CD4-positive, alpha-beta T cell (primary cell): ENCODE data around the gene DNAH2. TPM values are rescaled to one million over a fixed set of nuclear protein-coding genes. Genes with fewer than 3 reads are reported as not detected.

Experiments
- ATAC-seq: fragments of 200-7000 bp; cut with Tn5 transposase; one replicate; pipeline ENCODE4 v1.10.0; 2022; ENCODE audit warnings: mild to moderate bottlenecking; ENCODE audit not compliant: poor library complexity
- CTCF ChIA-PET: fragments of 350-600 bp; sonication (Branson Sonifier 250); formaldehyde crosslinking; loops from one replicate; lab custom pipeline; 2021; ENCODE audit warnings: antibody characterized with exemption, inconsistent platforms; lab: Charles Lee
- POLR2A ChIA-PET: fragments of 350-600 bp; sonication (Branson Sonifier 250); formaldehyde crosslinking; loops from one replicate; lab custom pipeline; 2021; ENCODE audit warnings: antibody characterized with exemption, inconsistent platforms; lab: Charles Lee
- DNase-seq, 14 experiments: peaks; one replicate each; pipeline ENCODE4 v3.0.0-alpha.2; 2013 to 2020; ENCODE audit warnings: mixed read lengths in 2 of 14
- H3K27ac ChIP-seq, 2 donors: one replicate each; pipeline versions ENCODE4 v1.5.1 to v1.7.0; 2013; ENCODE audit warnings: low read length in 2 of 2, low read depth in 1 of 2, mild to moderate bottlenecking in 1 of 2
- H3K27me3 ChIP-seq, 2 experiments: 1 replicate in 1 of 2; 2 replicates in 1 of 2; pipeline versions ENCODE4 v1.6.1 to v1.7.0; 2013; ENCODE audit warnings: low read length in 2 of 2, control low read depth in 1 of 2, mild to moderate bottlenecking in 1 of 2, moderate library complexity in 1 of 2; ENCODE audit not compliant: insufficient read depth in 2 of 2, control insufficient read depth in 1 of 2
- H3K36me3 ChIP-seq: one replicate; pipeline ENCODE4 v1.6.1; 2013; ENCODE audit warnings: low read length, control low read depth; ENCODE audit not compliant: insufficient read depth
- H3K4me1 ChIP-seq: one replicate; pipeline ENCODE4 v1.6.1; 2013; ENCODE audit warnings: low read length, control low read depth; ENCODE audit not compliant: insufficient read depth
- H3K4me3 ChIP-seq: one replicate; pipeline ENCODE4 v1.5.1; 2013; ENCODE audit warnings: mild to moderate bottlenecking, low read length, moderate library complexity
- H3K9me3 ChIP-seq, 2 experiments: 1 replicate in 1 of 2; 2 replicates in 1 of 2; pipeline versions ENCODE4 v1.6.1 to v1.7.0; 2013; ENCODE audit warnings: low read length in 2 of 2, mild to moderate bottlenecking in 2 of 2, control low read depth in 1 of 2, moderate library complexity in 1 of 2; ENCODE audit not compliant: control insufficient read depth in 1 of 2, insufficient read depth in 1 of 2
- H3K27ac Mint-ChIP-seq: one replicate; pipeline ENCODE4 v1.8.0; 2020; ENCODE audit warnings: mixed read lengths
- H3K27me3 Mint-ChIP-seq: one replicate; pipeline ENCODE4 v1.8.0; 2021; ENCODE audit warnings: mixed read lengths
- H3K36me3 Mint-ChIP-seq: one replicate; pipeline ENCODE4 v1.8.0; 2021; ENCODE audit warnings: low read depth, mixed read lengths
- H3K4me1 Mint-ChIP-seq: one replicate; pipeline ENCODE4 v1.8.0; 2021; ENCODE audit warnings: low read depth, mixed read lengths
- H3K4me3 Mint-ChIP-seq: one replicate; pipeline ENCODE4 v1.8.0; 2020; ENCODE audit warnings: mild to moderate bottlenecking, mixed read lengths
- H3K9me3 Mint-ChIP-seq: one replicate; pipeline ENCODE4 v1.8.0; 2020; ENCODE audit warnings: mixed read lengths
- intact Hi-C, 2 experiments: fragments of 100-400 bp; cut with DNase I in 1 of 2; cut with micrococcal nuclease in 1 of 2; formaldehyde crosslinking; loops; one replicate each; pipeline versions ENCODE4 v1.15.1 to v1.9.0; 2023 to 2025; cut with DNase I, micrococcal nuclease
- total RNA-seq, 174 experiments: library from RNA in 2 of 174; stranded (reverse) in 2 of 174; gene quantifications; one replicate each; pipeline ENCODE4 v1.2.3 and lab custom pipeline; 2021 to 2026
- TF ChIP-seq, protein P1 (sequence below): fragments of 200-600 bp; IDR thresholded peaks from one replicate; pipeline ENCODE4 v1.8.0; 2022; ENCODE audit warnings: antibody characterized with exemption, mild to moderate bottlenecking

Gene DNAH2
- total RNA-seq, 2 experiments from 2014 or later = not detected

DNA sequence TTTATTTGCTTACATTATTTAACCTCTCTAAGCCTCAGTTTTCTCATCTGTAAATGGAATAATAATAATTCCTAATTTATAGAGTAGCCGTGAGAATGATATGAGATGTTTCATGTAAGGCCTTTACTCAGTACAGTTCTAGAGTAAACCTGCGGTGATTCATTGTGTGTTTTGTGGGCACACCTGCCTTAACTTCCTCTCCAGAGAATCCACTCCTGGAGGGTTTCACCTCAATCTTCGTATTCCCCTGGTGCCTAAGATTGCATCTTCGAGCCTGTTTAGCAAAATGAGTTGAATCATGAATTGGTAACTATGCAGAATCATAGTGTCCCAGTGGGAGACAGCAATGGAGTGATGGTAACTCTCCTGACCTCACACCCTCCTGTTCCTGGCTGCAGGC lies 52.3 kb downstream of the DNAH2 start:
- DNase-seq (no peak), ATAC-seq (no peak)
- ChIA-PET CTCF (no interaction called here), POLR2A (no interaction called here)
- intact Hi-C loops = loop anchor here in 1 of 2 experiments (10.0 kb wide), 1 partner anchor 555 kb away; no protein-coding TSS in a partner anchor
- Mint-ChIP-seq H3K27ac (no peak overlapping the region), H3K36me3 (no peaks in the 10 kb centered on the region), H3K9me3 (no peaks in the 10 kb centered on the region), H3K4me3 (no peak overlapping the region), H3K4me1 (no peaks in the 10 kb centered on the region), H3K27me3 (peaks cover 42% of the 10 kb centered on the region)
- TF ChIP-seq, protein P1, sequence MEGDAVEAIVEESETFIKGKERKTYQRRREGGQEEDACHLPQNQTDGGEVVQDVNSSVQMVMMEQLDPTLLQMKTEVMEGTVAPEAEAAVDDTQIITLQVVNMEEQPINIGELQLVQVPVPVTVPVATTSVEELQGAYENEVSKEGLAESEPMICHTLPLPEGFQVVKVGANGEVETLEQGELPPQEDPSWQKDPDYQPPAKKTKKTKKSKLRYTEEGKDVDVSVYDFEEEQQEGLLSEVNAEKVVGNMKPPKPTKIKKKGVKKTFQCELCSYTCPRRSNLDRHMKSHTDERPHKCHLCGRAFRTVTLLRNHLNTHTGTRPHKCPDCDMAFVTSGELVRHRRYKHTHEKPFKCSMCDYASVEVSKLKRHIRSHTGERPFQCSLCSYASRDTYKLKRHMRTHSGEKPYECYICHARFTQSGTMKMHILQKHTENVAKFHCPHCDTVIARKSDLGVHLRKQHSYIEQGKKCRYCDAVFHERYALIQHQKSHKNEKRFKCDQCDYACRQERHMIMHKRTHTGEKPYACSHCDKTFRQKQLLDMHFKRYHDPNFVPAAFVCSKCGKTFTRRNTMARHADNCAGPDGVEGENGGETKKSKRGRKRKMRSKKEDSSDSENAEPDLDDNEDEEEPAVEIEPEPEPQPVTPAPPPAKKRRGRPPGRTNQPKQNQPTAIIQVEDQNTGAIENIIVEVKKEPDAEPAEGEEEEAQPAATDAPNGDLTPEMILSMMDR = no peak
- H3K4me1 ChIP-seq = no peaks in the 10 kb centered on the region
- H3K4me3 ChIP-seq = no peak overlapping the region
- H3K9me3 ChIP-seq = no peaks in the 10 kb centered on the region
- no peak overlapping the region for H3K27ac ChIP-seq
- H3K27me3 ChIP-seq = peaks cover 0 to 2% of the 10 kb centered on the region in 2 experiments
- H3K36me3 ChIP-seq = no peaks in the 10 kb centered on the region

DNA sequence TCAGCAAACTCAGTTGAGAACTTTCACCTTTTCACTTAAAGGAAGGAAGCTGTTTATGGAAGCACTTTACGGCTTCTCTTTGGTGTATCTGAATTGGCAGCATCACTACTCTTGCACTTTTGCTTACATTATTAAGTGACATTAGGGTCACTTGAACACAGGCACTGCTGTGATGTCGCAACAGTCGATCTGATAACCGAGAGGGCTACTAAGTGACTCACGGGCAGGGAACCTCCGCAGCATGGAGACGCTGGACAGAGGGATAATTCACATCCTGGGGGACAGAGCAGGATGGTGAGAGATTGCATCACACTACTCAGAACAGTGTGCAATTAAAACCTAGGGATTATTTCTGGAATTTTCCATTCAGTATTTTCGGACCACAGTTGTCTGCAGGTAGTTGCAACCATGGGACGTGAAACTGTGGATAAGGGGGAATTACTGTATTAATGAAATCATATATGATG lies 56.5 kb downstream of the DNAH2 start:
- H3K27me3 Mint-ChIP-seq = peaks cover 53% of the 10 kb centered on the region

DNA sequence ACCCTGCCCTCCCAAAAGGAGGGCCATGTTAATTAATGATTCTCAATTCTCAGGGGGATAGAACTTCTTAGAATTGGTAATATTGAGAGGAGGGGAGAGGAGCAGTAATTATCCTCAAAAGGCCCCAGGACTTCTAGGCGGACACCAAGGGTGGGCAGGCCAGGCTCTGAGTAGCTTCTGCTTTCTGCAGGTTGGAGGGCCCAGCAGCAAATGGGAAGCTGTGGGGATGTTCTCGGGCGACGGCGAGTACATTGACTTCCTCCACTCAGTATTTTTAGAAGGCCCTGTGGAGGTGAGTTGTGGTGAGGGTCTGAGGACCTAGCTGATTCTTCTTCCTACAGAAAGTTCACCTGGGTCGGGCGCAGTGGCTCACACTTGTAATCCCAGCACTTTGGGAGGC lies 57.5 kb downstream of the DNAH2 start:
- H3K9me3 Mint-ChIP-seq = no peaks in the 10 kb centered on the region
- no peaks in the 10 kb centered on the region for H3K4me1 ChIP-seq
- DNase-seq (no peak), ATAC-seq (no peak)
- peaks cover 2 to 9% of the 10 kb centered on the region in 2 experiments for H3K27me3 ChIP-seq
- ChIA-PET CTCF (no interaction called here), POLR2A (no interaction called here)
- H3K27ac Mint-ChIP-seq = no peak overlapping the region
- intact Hi-C loops = loop anchor here in 1 of 2 experiments (10.0 kb wide), 1 partner anchor 550 kb away; no protein-coding TSS in a partner anchor
- no peak overlapping the region for H3K4me3 ChIP-seq
- H3K9me3 ChIP-seq = no peaks in the 10 kb centered on the region
- H3K36me3 ChIP-seq = no peaks in the 10 kb centered on the region
- H3K4me1 Mint-ChIP-seq = no peaks in the 10 kb centered on the region
- H3K27ac ChIP-seq = no peak overlapping the region
- no peaks in the 10 kb centered on the region for H3K36me3 Mint-ChIP-seq
- TF ChIP-seq, protein P1 = no peak
- H3K4me3 Mint-ChIP-seq = no peak overlapping the region
- peaks cover 53% of the 10 kb centered on the region for H3K27me3 Mint-ChIP-seq

More for the DNA sequence above, 56.5 kb downstream of the DNAH2 start:
- no peaks in the 10 kb centered on the region for H3K36me3 Mint-ChIP-seq
- Histone ChIP-seq H3K27me3 (peaks cover 2 to 6% of the 10 kb centered on the region in 2 experiments), H3K36me3 (no peaks in the 10 kb centered on the region), H3K27ac (no peak overlapping the region), H3K4me1 (no peaks in the 10 kb centered on the region), H3K4me3 (no peak overlapping the region), H3K9me3 (no peaks in the 10 kb centered on the region)
- TF ChIP-seq, protein P1 = no peak
- intact Hi-C loops = loop anchor here in 1 of 2 experiments (10.0 kb wide), 1 partner anchor 551 kb away; no protein-coding TSS in a partner anchor
- ChIA-PET CTCF (no interaction called here), POLR2A (no interaction called here)
- no peaks in the 10 kb centered on the region for H3K9me3 Mint-ChIP-seq
- no peaks in the 10 kb centered on the region for H3K4me1 Mint-ChIP-seq
- no peak overlapping the region for H3K4me3 Mint-ChIP-seq
- ATAC-seq (no peak), DNase-seq (no peak)
- no peak overlapping the region for H3K27ac Mint-ChIP-seq
